Fibroblast of mammary gland (primary cell): Measurements from ENCODE around the gene ANGPTL1.
A peak's percentile ranks its signal among the peaks of the same experiment; 100 is the strongest.

Experiments
- DNase-seq: peaks from one replicate; pipeline ENCODE4 v3.0.0-alpha.2; 2010; ENCODE audit warnings: low read depth
- H3K4me3 ChIP-seq: 2 replicates; pipeline ENCODE4 v1.5.1; 2011; ENCODE audit warnings: low read depth, mild to moderate bottlenecking, low read length, moderate library complexity; ENCODE audit not compliant: control insufficient read depth
- CTCF ChIP-seq: conservative IDR thresholded peaks from 2 replicates; pipeline ENCODE4 v1.5.1; 2011; ENCODE audit warnings: low read depth, low read length, inconsistent platforms; ENCODE audit not compliant: control insufficient read depth, insufficient read depth

Gene ANGPTL1

GRCh38 chr1:178910023-178910422 lies 39.1 kb upstream of the ANGPTL1 start:
- no peak for DNase-seq
- H3K4me3 ChIP-seq = no peak overlapping the region
- no peak for TF ChIP-seq CTCF

- no peak for TF ChIP-seq CTCF
- H3K4me3 ChIP-seq = no peak overlapping the region
- DNase-seq = peak; percentile 46
Measured at GRCh38 chr1:178908358-178908757, 37.5 kb upstream of the ANGPTL1 start.

GRCh38 chr1:178901482-178902125 lies 30.7 kb upstream of the ANGPTL1 start:
- H3K4me3 ChIP-seq = no peak overlapping the region
- DNase-seq = no peak
- no peak for TF ChIP-seq CTCF

GRCh38 chr1:178899402-178899801 lies 28.5 kb upstream of the ANGPTL1 start:
- H3K4me3 ChIP-seq = no peak overlapping the region
- no peak for DNase-seq
- TF ChIP-seq CTCF = no peak

GRCh38 chr1:178898401-178898800 lies 27.5 kb upstream of the ANGPTL1 start:
- DNase-seq = no peak
- no peak overlapping the region for H3K4me3 ChIP-seq
- TF ChIP-seq CTCF = no peak

GRCh38 chr1:178895928-178896327 lies 25.1 kb upstream of the ANGPTL1 start:
- no peak for TF ChIP-seq CTCF
- no peak for DNase-seq
- H3K4me3 ChIP-seq = no peak overlapping the region

- no peak overlapping the region for H3K4me3 ChIP-seq
- no peak for TF ChIP-seq CTCF
- no peak for DNase-seq
Measured at GRCh38 chr1:178886551-178886950, 15.7 kb upstream of the ANGPTL1 start.
